Neural progenitor cell (in vitro differentiated cells): ENCODE measurements around the gene ADAM10. TPM values are rescaled to one million over a fixed set of nuclear protein-coding genes. Genes with fewer than 3 reads are reported as not detected.

Source experiments
- DNase-seq: peaks from one replicate; pipeline ENCODE4 v3.0.0-alpha.2; 2016; ENCODE audit warnings: low spot score
- H2AFZ ChIP-seq: fragments of 200-600 bp; sonication (generic); replicated peaks from 2 replicates; pipeline ENCODE4 v1.6.1; 2016; ENCODE audit warnings: antibody characterized with exemption
- H3F3A ChIP-seq: fragments of 200-600 bp; sonication (generic); 2 replicates; pipeline ENCODE4 v1.6.1; 2016; ENCODE audit warnings: antibody characterized with exemption, low read depth
- H3K27ac ChIP-seq: fragments of 200-600 bp; sonication (generic); 2 replicates; pipeline ENCODE4 v1.5.1; 2016; ENCODE audit warnings: mild to moderate bottlenecking
- H3K27me3 ChIP-seq: fragments of 200-600 bp; sonication (generic); 2 replicates; pipeline ENCODE4 v1.6.1; 2016; ENCODE audit warnings: mild to moderate bottlenecking, moderate library complexity
- H3K36me3 ChIP-seq: fragments of 200-600 bp; sonication (generic); 2 replicates; pipeline ENCODE4 v1.5.1; 2016
- H3K4me1 ChIP-seq: fragments of 200-600 bp; sonication (generic); 2 replicates; pipeline ENCODE4 v1.6.1; 2016; ENCODE audit warnings: mixed run types
- H3K4me2 ChIP-seq: fragments of 200-600 bp; sonication (generic); 2 replicates; pipeline ENCODE4 v1.6.1; 2016
- H3K4me3 ChIP-seq: fragments of 200-600 bp; sonication (generic); 2 replicates; pipeline ENCODE4 v1.5.1; 2016
- H3K79me2 ChIP-seq: fragments of 200-600 bp; sonication (generic); 2 replicates; pipeline ENCODE4 v1.6.1; 2016; ENCODE audit warnings: low read depth
- H3K9ac ChIP-seq: fragments of 200-600 bp; sonication (generic); 2 replicates; pipeline ENCODE4 v1.6.1; 2016
- H3K9me3 ChIP-seq: fragments of 200-600 bp; sonication (generic); 2 replicates; pipeline ENCODE4 v1.5.1; 2016; ENCODE audit warnings: low read depth
- H4K20me1 ChIP-seq: fragments of 200-600 bp; sonication (generic); 2 replicates; pipeline ENCODE4 v1.6.1; 2016; ENCODE audit warnings: low read depth
- H3K27ac Mint-ChIP-seq: 3 replicates; pipeline ENCODE4 v1.8.0; 2021; ENCODE audit warnings: mixed read lengths
- H3K27me3 Mint-ChIP-seq: 2 replicates; pipeline ENCODE4 v1.8.0; 2022; ENCODE audit warnings: low read depth, mild to moderate bottlenecking, inconsistent platforms, moderate library complexity, mixed read lengths; ENCODE audit not compliant: insufficient read depth
- H3K36me3 Mint-ChIP-seq: 3 replicates; pipeline ENCODE4 v1.8.0; 2021; ENCODE audit warnings: mixed read lengths
- H3K4me1 Mint-ChIP-seq: 3 replicates; pipeline ENCODE4 v1.8.0; 2021; ENCODE audit warnings: mixed read lengths
- H3K4me3 Mint-ChIP-seq: 3 replicates; pipeline ENCODE4 v1.8.0; 2021; ENCODE audit warnings: mild to moderate bottlenecking, moderate library complexity, mixed read lengths
- H3K9me3 Mint-ChIP-seq: 3 replicates; pipeline ENCODE4 v1.8.0; 2020; ENCODE audit warnings: mixed read lengths
- CTCF ChIP-seq: fragments of 200-600 bp; sonication (generic); IDR thresholded peaks from 2 replicates; pipeline ENCODE4 v1.5.1; 2017; ENCODE audit warnings: antibody characterized with exemption, mild to moderate bottlenecking
- EZH2 ChIP-seq: fragments of 200-600 bp; sonication (generic); IDR thresholded peaks from 2 replicates; pipeline ENCODE4 v1.6.1; 2017; ENCODE audit warnings: antibody characterized with exemption, mild to moderate bottlenecking, moderate library complexity
- EZH2phosphoT487 ChIP-seq: fragments of 200-600 bp; sonication (generic); IDR thresholded peaks from 2 replicates; pipeline ENCODE4 v1.6.1; 2017; ENCODE audit warnings: antibody characterized with exemption
- total RNA-seq: library from RNA; depleted of rRNA; stranded (reverse); fragments of >200 nt; gene quantifications from 2 replicates; pipeline ENCODE4 v1.2.3, GENCODE V29; 2015; ENCODE audit warnings: low replicate concordance

ADAM10 gene
- total RNA-seq, 1 donor from 2014 or later = 153 TPM

GRCh38 chr15:58562135-58562534 is 187.4 kb downstream of the ADAM10 start:
- no peaks in the 10 kb centered on the region for H3K36me3 Mint-ChIP-seq
- Histone ChIP-seq H3F3A (no peaks in the 10 kb centered on the region), H3K27ac (no peak overlapping the region), H3K36me3 (no peaks in the 10 kb centered on the region), H3K4me2 (no peak overlapping the region), H3K79me2 (no peaks in the 10 kb centered on the region), H3K4me3 (no peak overlapping the region), H3K9me3 (no peaks in the 10 kb centered on the region), H3K27me3 (no peaks in the 10 kb centered on the region), H3K9ac (no peak overlapping the region), H3K4me1 (no peaks in the 10 kb centered on the region), H2AFZ (no peak overlapping the region), H4K20me1 (no peaks in the 10 kb centered on the region)
- H3K4me3 Mint-ChIP-seq = no peak overlapping the region
- H3K4me1 Mint-ChIP-seq = peaks cover 2% of the 10 kb centered on the region
- H3K27ac Mint-ChIP-seq = no peak overlapping the region
- peaks cover 4% of the 10 kb centered on the region for H3K9me3 Mint-ChIP-seq
- TF ChIP-seq CTCF (no peak), EZH2phosphoT487 (no peak), EZH2 (no peak)
- no peak for DNase-seq
- H3K27me3 Mint-ChIP-seq = no peaks in the 10 kb centered on the region

DNA sequence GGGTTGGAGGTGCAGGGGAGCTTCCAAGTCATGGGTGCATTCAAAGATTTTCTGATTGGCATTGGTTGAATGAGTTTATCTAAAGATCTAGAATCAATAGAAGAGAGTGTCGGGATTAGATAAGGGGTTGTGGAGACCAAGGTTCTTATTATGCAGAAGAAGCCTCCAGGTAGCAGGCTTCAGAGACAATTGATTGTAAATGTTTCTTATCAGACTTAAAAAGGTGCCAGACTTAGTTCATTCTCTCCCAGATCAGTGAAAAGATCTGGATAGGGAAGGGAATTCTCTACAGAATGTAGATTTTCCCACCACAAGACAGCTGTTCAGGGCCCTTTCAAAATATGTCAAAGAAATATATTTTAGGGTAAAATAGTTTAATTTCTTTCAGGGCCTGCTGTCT is 188.2 kb downstream of the ADAM10 start:
- no peaks in the 10 kb centered on the region for H3K27me3 ChIP-seq
- H3K9me3 Mint-ChIP-seq = peaks cover 4% of the 10 kb centered on the region
- no peaks in the 10 kb centered on the region for H3K4me1 ChIP-seq
- H3K27ac Mint-ChIP-seq = no peak overlapping the region
- TF ChIP-seq CTCF = no peak
- TF ChIP-seq EZH2phosphoT487 = no peak
- TF ChIP-seq EZH2 = no peak
- H3K9me3 ChIP-seq = no peaks in the 10 kb centered on the region
- H2AFZ ChIP-seq = no peak overlapping the region
- no peak overlapping the region for H3K4me2 ChIP-seq
- no peaks in the 10 kb centered on the region for H3K79me2 ChIP-seq
- no peak overlapping the region for H3K9ac ChIP-seq
- H3K27me3 Mint-ChIP-seq = no peaks in the 10 kb centered on the region
- H4K20me1 ChIP-seq = no peaks in the 10 kb centered on the region
- H3F3A ChIP-seq = no peaks in the 10 kb centered on the region
- H3K4me3 Mint-ChIP-seq = no peak overlapping the region
- H3K4me1 Mint-ChIP-seq = peaks cover 2% of the 10 kb centered on the region
- no peak overlapping the region for H3K27ac ChIP-seq
- H3K4me3 ChIP-seq = no peak overlapping the region
- H3K36me3 Mint-ChIP-seq = no peaks in the 10 kb centered on the region
- no peaks in the 10 kb centered on the region for H3K36me3 ChIP-seq
- no peak for DNase-seq

GRCh38 chr15:58559904-58560588 is 189.5 kb downstream of the ADAM10 start:
- Histone ChIP-seq H3F3A (no peaks in the 10 kb centered on the region), H3K4me2 (no peak overlapping the region), H3K27me3 (no peaks in the 10 kb centered on the region), H3K4me1 (peaks cover 7% of the 10 kb centered on the region), H3K27ac (no peak overlapping the region), H3K9ac (no peak overlapping the region), H3K9me3 (no peaks in the 10 kb centered on the region), H4K20me1 (no peaks in the 10 kb centered on the region), H3K36me3 (no peaks in the 10 kb centered on the region), H3K4me3 (no peak overlapping the region), H2AFZ (no peak overlapping the region), H3K79me2 (no peaks in the 10 kb centered on the region)
- Mint-ChIP-seq H3K27me3 (no peaks in the 10 kb centered on the region), H3K36me3 (no peaks in the 10 kb centered on the region), H3K4me3 (no peak overlapping the region), H3K4me1 (peaks cover 8% of the 10 kb centered on the region), H3K27ac (no peak overlapping the region), H3K9me3 (peaks cover 2% of the 10 kb centered on the region)
- DNase-seq = no peak
- no peak for TF ChIP-seq EZH2
- no peak for TF ChIP-seq CTCF
- no peak for TF ChIP-seq EZH2phosphoT487
